GM18951 (cell line): ENCODE data around the gene IRF2BP2.

Experiments used
- POLR2A ChIP-seq: IDR thresholded peaks from 4 replicates; pipeline ENCODE4 v1.6.1; 2011; ENCODE audit warnings: mild to moderate bottlenecking; ENCODE audit not compliant: insufficient read length, insufficient read depth; ENCODE audit errors: extremely low read depth
- in situ Hi-C: fragments of 300-500 bp; cut with MboI; formaldehyde crosslinking; loops from one replicate; pipeline ENCODE4 v1.12.0; 2022; ENCODE audit warnings: low sequenced_read_pairs, mixed read lengths, inconsistent platforms; ENCODE audit not compliant: unreplicated experiment

The IRF2BP2 gene

DNA sequence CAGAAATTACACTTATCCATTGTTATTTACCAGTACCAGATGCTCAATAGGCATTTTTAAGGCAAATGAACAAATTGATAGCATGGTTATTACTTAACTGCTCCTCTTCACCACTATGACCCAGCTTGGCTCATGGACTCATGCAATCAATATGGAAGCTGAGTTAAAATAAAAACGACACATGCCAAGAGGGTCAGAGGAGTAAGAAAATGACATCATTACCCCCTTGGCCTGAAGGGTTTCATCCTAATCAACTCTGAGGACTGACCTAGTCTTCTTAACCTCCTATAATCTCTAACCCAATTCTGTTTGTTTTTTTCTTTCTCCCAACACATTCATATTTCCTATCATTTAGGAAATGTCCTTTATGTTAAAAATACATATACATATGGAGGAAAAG is 41.6 kb downstream of the IRF2BP2 start:
- in situ Hi-C loops, result no loop called here
- no peak for TF ChIP-seq POLR2A

DNA sequence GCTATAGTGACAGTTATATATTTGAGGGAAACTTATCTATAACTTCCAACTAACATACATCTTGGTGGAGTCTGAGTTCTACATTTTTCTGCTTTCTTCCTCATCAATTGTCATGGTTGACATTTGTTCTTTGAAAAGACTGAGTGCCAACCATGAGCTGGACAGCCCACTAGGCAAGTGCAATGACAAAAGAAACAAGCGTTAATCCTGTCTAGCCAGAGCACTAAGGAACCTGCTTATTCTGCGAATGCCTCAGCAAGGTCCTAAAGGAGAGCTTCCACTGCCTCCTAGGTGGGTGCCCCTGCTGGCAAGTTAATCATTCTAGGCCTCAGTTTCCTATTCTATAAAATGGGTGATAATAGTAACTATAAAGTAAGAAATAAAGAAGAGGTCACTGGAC is 44.8 kb downstream of the IRF2BP2 start:
- in situ Hi-C loops, result no loop called here
- no peak for TF ChIP-seq POLR2A

DNA sequence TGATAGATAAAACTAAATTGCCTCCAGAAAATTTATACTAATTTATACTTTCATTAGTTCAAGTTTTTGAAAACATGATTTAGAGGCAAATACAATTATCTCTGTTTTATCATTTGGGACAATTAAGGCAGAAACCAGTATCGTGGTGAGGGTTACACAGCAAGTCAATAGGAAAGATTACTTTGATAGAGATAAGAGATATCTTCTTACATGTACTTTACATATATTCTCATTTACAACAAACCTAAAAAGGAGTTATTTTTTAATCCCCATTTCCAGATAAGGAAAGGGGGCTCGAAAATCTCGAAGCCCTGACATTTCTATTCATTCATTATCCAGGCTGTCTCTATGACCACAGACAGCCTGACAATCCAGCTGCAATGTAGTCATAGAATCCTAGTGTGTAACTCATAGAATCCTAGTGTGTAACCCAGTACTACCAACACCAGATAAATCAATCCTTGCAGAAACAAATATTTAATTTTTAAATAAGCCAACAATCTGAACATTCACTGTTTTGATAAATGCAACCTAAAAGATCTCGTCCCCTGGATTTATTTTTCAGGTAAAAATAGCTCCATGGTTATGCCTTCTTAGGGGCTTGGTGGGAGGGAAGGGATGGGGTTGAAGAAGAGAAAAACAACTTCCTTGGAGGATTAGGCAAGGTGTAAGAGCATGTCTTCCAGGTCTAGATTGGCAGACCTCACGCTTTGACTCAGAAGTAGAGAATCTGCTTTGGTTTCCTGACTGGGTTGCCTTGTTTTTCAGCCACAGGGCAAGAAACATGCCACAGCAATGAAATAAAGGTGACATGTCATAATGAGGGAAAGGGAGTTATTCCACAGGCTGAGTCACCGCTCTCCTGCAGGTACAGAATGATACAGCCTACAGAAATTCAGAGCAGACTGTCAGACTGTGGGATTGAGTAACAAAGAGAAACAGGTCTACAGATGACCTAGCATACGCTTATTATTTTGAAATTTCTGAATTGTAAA is 45.6 kb downstream of the IRF2BP2 start:
- in situ Hi-C loops, result no loop called here

DNA sequence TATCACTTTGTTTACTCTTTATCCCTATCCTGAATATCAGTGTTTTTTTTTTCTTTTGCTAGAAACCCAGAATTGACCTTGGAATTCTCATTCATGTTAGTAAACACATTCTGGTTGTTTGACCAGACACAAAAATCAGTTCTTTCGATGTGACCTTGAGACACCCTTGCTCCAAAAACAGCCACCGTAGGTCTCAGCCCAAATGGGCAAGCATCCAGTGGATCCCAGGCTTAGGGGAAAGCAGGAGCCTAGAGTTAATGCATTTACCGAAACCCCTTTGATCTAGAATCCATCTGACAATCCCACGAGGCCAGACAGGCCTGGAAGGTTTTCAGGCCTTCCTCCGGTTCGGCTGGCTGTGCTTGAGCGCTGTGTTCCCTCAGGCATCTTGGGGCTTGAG is 47.6 kb downstream of the IRF2BP2 start:
- no peak for TF ChIP-seq POLR2A
- in situ Hi-C loops, result no loop called here

More for the DNA sequence above, 45.6 kb downstream of the IRF2BP2 start:
- TF ChIP-seq POLR2A, result no peak

DNA sequence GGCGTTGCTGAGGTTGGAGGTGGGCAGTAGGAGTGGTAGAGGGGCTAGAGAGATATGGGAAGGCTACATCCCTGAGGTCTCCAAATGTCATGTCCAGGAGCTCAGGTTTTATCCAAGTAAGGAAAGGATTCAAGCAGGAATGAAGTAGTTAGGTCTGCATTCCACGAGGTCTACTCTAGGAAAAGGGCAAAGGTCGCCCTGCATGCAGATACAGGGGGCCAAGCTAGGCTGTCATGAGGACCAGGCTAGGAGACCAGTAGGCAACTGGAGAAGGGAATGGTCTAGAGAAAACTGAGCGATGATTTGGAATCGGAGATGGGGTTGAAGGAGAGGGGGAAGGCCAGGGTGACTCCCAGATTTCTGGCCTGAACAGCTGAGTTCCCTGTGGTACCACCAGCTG is 48.7 kb downstream of the IRF2BP2 start:
- TF ChIP-seq POLR2A, result no peak
- in situ Hi-C loops, result no loop called here

DNA sequence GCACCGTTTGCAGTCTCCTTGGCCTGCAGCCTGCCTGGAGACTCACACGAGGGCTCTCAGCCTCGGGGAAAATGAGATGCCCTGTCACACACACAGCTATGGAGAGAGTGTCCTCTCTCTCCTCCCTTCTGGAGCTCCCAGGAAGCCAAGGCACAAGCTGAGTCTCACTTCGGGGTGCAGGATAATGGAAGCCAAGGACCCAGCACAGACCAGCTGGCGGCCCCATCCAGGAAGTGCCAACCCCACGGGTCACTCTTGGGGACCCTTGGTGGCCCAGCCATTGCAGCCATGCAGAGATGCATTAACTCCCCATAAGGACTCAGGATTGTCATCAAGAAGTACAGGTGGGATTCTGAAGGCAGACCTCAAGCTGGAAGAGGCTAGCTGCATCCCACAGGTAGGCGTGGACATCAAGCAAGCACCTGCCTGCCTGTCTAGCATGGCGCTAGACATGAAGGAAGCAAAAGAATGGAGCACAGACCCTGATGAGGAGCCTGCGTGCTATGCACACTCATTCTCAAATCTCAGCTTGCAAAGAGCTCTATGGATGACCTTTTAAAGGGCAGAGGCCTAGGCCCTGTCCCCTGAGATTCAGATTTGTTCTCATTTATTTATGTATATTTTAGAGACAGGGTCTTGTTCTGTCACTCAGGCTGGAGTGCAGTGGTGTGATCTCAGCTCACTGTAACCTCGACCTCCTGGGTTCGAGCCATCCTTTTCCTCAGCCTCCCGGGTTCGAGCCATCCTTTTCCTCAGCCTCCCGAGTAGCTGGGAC is 49.9 kb downstream of the IRF2BP2 start:
- in situ Hi-C loops, result no loop called here
- no peak for TF ChIP-seq POLR2A

DNA sequence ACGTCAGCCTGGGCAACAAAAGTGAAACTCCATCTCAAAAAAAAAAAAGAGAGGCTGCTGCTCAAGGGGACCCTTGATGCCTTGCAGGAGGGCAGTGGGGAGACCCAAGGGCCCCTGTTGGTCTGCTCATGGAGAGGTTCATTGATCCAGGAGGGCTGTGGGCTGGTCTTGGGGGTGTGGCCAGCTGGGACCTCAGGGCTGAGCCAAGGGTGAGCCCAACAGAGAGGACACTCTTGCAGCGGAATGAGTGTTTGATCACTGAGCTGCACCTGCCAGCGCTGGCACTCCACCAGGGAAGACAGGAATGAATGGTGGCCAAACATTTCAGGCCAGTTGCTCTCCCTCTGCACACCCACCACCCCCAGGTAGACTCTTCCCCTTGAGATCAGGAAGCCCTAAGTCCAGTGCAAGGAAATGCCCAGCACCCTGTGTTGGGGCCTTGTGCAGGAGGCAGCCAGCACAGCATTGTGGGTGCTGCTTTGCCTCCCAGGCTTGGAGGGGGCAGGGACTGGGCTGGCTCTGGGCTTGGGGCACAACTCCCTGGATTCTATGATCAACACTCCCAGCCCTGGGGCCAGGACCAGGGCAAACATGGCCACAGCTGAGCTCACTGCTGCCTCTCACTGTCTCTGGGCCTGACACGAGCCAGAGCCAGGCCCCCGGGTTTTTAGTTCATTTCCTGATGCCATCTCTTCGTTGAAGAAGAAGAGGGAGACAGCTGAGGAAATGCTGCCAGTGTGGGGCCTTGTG is 50.7 kb downstream of the IRF2BP2 start:
- in situ Hi-C loops, result no loop called here
- no peak for TF ChIP-seq POLR2A

DNA sequence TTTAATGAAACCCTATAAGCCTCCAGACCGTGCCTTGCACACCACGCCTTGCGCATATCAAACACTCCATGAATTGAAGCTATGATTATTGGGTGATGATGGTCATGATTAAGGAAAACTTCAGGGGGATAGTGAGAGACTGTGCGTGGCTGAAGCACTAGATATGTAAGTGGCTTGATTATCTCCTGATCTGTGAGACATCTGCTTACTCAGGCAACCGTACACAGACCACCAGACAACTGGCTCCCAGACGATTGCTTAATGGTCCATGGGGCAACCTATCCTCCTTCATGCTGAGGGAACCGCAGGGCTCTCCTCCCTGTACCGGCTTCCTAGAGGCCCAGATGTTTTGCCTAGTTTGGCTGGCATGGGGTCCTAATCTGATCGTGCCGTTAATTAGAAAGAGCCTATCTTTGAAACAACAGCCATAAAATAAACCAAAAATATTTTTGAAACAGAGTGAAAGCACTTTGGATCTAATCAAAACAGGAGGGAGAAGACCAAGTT is 51.6 kb downstream of the IRF2BP2 start:
- in situ Hi-C loops, result no loop called here
- no peak for TF ChIP-seq POLR2A

DNA sequence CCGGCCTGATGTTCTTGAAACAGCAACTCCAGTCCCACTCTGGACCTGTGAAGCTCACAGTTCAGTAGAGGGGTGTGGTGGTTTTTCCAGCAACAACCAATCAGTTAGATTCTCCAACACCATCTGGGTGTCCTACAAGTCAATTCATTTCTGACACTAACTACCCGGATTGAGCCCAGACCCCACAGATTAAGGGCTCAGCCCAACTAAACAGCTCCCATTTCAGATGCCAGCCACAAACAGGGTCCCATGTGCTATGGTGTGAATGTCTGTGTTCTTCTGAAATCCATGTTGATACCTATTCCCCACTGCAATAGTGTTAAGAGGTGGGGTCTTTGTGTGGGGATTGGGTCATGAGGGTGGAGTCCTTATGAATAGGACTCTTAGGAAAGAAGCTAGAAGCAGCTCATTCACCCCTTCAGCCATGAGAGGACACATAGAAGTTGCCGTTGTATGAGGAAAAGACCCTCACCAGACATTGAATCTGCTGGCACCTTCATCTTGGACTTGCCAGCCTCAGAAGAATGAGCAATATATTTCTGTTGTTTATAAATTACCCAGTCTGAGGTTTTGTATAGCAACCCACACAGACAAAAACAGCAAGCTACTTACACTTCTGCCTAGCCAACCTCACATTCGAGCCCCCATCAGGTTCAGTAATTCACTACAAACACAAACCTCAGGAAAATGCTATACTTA is 53.6 kb downstream of the IRF2BP2 start:
- no peak for TF ChIP-seq POLR2A
- in situ Hi-C loops, result no loop called here

DNA sequence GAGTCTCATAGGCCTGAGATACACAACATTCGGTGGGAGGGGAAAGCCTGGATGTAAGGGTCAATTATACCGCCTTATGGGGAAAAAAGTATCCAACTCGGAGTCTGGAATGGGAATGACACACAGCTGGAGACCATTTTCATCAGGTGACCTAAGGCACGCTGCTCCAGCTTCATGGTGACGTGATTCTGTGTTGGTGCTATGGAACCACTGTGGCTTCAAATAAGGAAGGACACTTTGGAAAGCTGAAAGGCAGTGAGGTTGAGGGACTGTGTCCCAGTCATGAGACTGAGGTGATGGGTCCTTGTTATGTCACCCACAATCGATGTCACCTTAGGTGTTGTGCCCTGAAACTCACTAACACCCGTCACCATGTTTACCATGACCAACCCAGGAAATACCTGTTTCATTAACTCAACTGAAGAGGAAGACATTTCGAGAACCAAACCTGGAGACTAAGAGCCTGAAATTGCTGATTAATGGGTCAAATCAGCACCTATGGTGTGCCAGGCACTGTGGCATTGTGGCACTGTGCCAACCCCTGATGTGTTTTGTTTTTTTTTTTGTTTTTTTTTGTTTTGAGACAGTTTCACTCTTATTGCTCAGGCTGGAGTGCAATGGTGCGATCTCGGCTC is 54.5 kb downstream of the IRF2BP2 start:
- in situ Hi-C loops, result no loop called here
- no peak for TF ChIP-seq POLR2A

DNA sequence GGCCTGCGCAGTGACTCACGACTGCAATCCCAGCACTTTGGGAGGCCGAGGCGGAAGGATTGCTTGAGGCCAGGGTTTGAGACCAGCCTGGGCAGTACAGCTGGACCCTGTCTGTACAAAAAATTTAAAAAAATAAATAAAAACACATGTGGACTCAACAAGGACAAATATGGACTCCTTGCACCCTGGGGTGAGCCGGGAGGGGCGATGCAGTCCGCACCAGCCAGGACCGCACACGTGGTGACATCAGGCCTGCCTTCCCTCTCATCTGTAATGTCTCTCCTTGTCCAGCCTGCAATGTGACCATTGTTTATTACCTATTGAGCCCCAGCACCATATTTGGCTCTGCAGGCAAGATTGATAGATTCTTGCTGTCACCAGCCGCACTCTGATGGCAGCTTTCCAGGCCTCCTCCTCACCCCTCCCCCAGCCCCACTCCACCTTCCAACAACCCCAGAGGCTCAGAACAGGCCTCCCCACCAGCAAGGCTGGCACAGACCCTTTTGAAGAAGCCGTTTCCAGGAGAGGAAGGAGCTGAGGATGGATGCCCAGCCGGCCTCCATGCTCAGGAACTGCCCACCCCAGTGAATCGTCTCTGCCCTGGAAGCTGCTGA is 55.2 kb downstream of the IRF2BP2 start:
- in situ Hi-C loops, result no loop called here

More for the DNA sequence above, 55.2 kb downstream of the IRF2BP2 start:
- TF ChIP-seq POLR2A, result no peak
